A673 (cell line): ENCODE results near the gene PODNL1. TPM values are rescaled to one million over a fixed set of nuclear protein-coding genes. Genes with fewer than 3 reads are reported as not detected.

Source experiments
- BruUV-seq: library from RNA; stranded (reverse); fragments of 400-500 nt; replicated peaks from 2 replicates; lab custom pipeline; 2021; lab: Mats Ljungman, UMichigan
- CTCF ChIA-PET: fragments of 300-600 bp; sonication (Branson Sonifier 250); formaldehyde crosslinking; loops from one replicate; lab custom pipeline; 2022; ENCODE audit warnings: antibody characterized with exemption; lab: Charles Lee
- POLR2A ChIA-PET: fragments of 300-600 bp; sonication (Branson Sonifier 250); formaldehyde crosslinking; loops from one replicate; lab custom pipeline; 2022; ENCODE audit warnings: antibody characterized with exemption; ENCODE audit not compliant: low non-redundant PET; lab: Charles Lee
- DNase-seq: peaks from one replicate; pipeline ENCODE4 v3.0.0-alpha.2; 2015; ENCODE audit warnings: low spot score
- H3K27ac ChIP-seq: fragments of 200-600 bp; sonication (generic); 2 replicates; pipeline ENCODE4 v1.5.1; 2016; ENCODE audit warnings: mixed run types, low read depth, mild to moderate bottlenecking, mixed read lengths, antibody characterized with exemption, low read length; ENCODE audit not compliant: poor library complexity, severe bottlenecking
- H3K27me3 ChIP-seq: fragments of 200-600 bp; sonication (generic); replicated peaks from 2 replicates; pipeline ENCODE4 v1.6.1; 2017; ENCODE audit warnings: mixed run types, low read depth, mild to moderate bottlenecking, mixed read lengths, antibody characterized with exemption, low read length; ENCODE audit not compliant: insufficient read depth, poor library complexity
- H3K36me3 ChIP-seq: fragments of 200-600 bp; sonication (generic); 2 replicates; pipeline ENCODE4 v1.6.1; 2016; ENCODE audit warnings: mixed run types, mild to moderate bottlenecking, mixed read lengths, antibody characterized with exemption, low read length; ENCODE audit not compliant: insufficient read depth, poor library complexity, severe bottlenecking
- H3K4me1 ChIP-seq: fragments of 200-600 bp; sonication (generic); 2 replicates; pipeline ENCODE4 v1.6.1; 2017; ENCODE audit warnings: mixed run types, mild to moderate bottlenecking, mixed read lengths, antibody characterized with exemption, low read length; ENCODE audit not compliant: insufficient read depth, poor library complexity, severe bottlenecking
- H3K4me3 ChIP-seq: fragments of 200-600 bp; sonication (generic); 2 replicates; pipeline ENCODE4 v1.5.1; 2016; ENCODE audit warnings: low read depth, mixed run types, mild to moderate bottlenecking, mixed read lengths, low read length; ENCODE audit not compliant: poor library complexity, severe bottlenecking
- H3K9me3 ChIP-seq: fragments of 200-600 bp; sonication (generic); 2 replicates; pipeline ENCODE4 v1.6.1; 2016; ENCODE audit warnings: mixed run types, low read depth, mild to moderate bottlenecking, mixed read lengths, antibody characterized with exemption, low read length; ENCODE audit not compliant: poor library complexity, severe bottlenecking
- CTCF ChIP-seq: fragments of 300-800, 200-600 bp; sonication (generic); conservative IDR thresholded peaks from 2 replicates; pipeline ENCODE4 v1.5.1; 2017; ENCODE audit warnings: low read depth, mild to moderate bottlenecking, antibody characterized with exemption, low read length, moderate library complexity, mixed read lengths
- EZH2 ChIP-seq: fragments of 200-600 bp; sonication (generic); IDR thresholded peaks from 2 replicates; pipeline ENCODE4 v1.6.1; 2017; ENCODE audit warnings: borderline replicate concordance, low read depth, mild to moderate bottlenecking, mixed read lengths, antibody characterized with exemption, low read length; ENCODE audit not compliant: poor library complexity, severe bottlenecking
- intact Hi-C: fragments of 100-400 bp; cut with micrococcal nuclease; formaldehyde crosslinking; loops from one replicate; pipeline ENCODE4 v1.10.0; 2022; ENCODE audit not compliant: unreplicated experiment
- total RNA-seq: library from RNA; stranded (reverse); gene quantifications from 2 replicates; pipeline ENCODE4 v1.2.3, GENCODE V29; 2021

The PODNL1 gene
- total RNA-seq, 1 experiment from 2014 or later, result not detected

DNA sequence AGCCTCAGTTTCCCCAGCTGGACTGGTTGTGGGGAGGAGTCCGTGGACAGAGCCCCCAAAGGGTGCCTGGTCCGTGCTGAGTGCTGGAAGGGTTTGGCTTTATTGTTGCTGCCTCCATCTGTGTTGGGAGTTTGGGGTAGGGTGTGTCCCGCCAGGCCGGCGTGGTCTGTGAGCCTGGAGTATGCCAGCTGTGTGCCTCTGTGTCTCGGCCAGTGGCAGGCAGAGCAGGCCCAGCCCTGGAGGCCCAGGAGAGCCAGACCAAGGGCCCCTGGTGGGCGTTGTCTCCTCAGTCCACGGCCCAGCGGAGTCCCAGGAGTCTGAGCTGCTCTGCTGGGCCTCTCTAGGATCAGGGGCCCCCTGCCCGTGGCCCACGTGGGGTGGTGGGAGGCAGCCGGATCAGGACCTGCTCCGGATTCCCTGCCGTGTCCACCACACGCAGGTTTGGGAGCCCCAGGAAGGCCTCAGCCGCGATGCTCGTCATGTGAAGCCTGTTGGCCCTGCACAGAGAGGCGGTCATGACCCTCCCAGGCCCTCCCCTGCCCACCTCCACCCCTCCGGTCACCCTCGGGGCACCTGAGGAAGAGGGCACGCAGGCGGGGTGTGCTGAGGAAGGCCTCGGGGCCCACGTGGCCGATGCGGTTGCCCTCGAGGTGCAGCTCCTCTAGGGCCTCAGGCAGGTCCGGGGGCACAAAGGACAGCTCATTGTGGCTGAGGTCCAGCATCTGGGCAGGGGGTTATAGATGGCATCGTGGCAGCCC lies 6.6 kb downstream of the PODNL1 start:
- ChIA-PET CTCF (no interaction called here), POLR2A (no interaction called here)

DNA sequence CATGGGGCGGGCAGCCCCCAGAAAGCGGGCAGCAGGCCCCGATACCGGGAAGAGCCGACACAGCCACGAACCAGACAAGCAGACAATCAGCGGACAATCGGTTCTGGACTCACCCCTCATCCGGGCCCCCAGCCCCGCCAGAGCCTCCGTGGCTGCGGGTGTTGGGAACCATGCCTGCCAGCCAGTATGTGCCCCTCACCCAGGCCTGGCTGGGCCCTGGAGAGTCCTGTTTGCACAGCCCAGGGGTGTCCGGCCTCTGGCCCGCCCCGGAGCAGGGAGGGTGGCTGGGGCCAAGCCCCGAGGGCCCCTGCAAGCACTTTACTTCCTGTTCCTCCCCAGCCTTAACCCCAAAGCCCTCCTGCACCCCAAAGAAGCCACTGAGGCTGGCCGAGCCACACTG lies 7.8 kb downstream of the PODNL1 start:
- BruUV-seq, result no TSS peak
- Histone ChIP-seq H3K27me3 (no peaks in the 10 kb centered on the region), H3K27ac (no peak overlapping the region), H3K4me3 (no peak overlapping the region), H3K9me3 (no peaks in the 10 kb centered on the region), H3K4me1 (no peaks in the 10 kb centered on the region), H3K36me3 (peaks cover 8% of the 10 kb centered on the region)
- no peak for TF ChIP-seq EZH2
- no peak for TF ChIP-seq CTCF
- ChIA-PET CTCF (no interaction called here), POLR2A (interaction anchor here (0.6 kb wide), 1 partner anchor 440 kb away, joined by 12 read pairs; no protein-coding TSS in a partner anchor)
- intact Hi-C loops, result no loop called here
- no peak for DNase-seq

More for the DNA sequence above, 6.6 kb downstream of the PODNL1 start:
- Histone ChIP-seq H3K4me1 (no peaks in the 10 kb centered on the region), H3K36me3 (peaks cover 8% of the 10 kb centered on the region), H3K27ac (no peak overlapping the region), H3K27me3 (no peaks in the 10 kb centered on the region), H3K4me3 (no peak overlapping the region), H3K9me3 (no peaks in the 10 kb centered on the region)
- no peak for DNase-seq
- BruUV-seq, result no TSS peak
- TF ChIP-seq EZH2 (no peak), CTCF (no peak)
- intact Hi-C loops, result no loop called here

GRCh38 chr19:13929956-13930355 lies 8.3 kb downstream of the PODNL1 start:
- intact Hi-C loops, result no loop called here
- CTCF ChIA-PET, result no interaction called here
- no peak for DNase-seq
- H3K4me3 ChIP-seq, result no peak overlapping the region
- peaks cover 8% of the 10 kb centered on the region for H3K36me3 ChIP-seq
- BruUV-seq, result no TSS peak
- H3K27me3 ChIP-seq, result no peaks in the 10 kb centered on the region
- H3K27ac ChIP-seq, result no peak overlapping the region
- POLR2A ChIA-PET, result interaction anchor here (0.6 kb wide), 1 partner anchor 440 kb away, joined by 12 read pairs; no protein-coding TSS in a partner anchor
- no peaks in the 10 kb centered on the region for H3K4me1 ChIP-seq
- TF ChIP-seq CTCF (no peak), EZH2 (no peak)
- H3K9me3 ChIP-seq, result no peaks in the 10 kb centered on the region
